IMR-90 (cell line): ENCODE data around the gene FAM53C. TPM values are rescaled to one million over a fixed set of nuclear protein-coding genes. Genes with fewer than 3 reads are reported as not detected.
"Not testable (repeated sequence)": the region's sequence is repeated elsewhere in the genome, so short reads cannot be mapped to it uniquely, and the experiment has no call there.

Experiments used
- ATAC-seq: fragments of 200-7000 bp; cut with Tn5 transposase; 2 replicates; pipeline ENCODE4 v1.9.1; 2020; ENCODE audit warnings: low read depth, mild to moderate bottlenecking, moderate library complexity
- BruUV-seq: library from RNA; stranded (reverse); fragments of 400-500 nt; replicated peaks from 2 replicates; lab custom pipeline; 2021; lab: Mats Ljungman, UMichigan
- CTCF ChIA-PET: fragments of 300-600 bp; formaldehyde crosslinking; extraction: SDS; loops from one replicate; lab custom pipeline; 2021; ENCODE audit warnings: antibody characterized with exemption; lab: Yijun Ruan, JAX
- POLR2A ChIA-PET: fragments of 300-600 bp; sonication (Branson Sonifier 250); formaldehyde crosslinking; loops from one replicate; lab custom pipeline; 2022; ENCODE audit warnings: antibody characterized with exemption; ENCODE audit not compliant: unreplicated experiment; lab: Charles Lee
- DNase-seq: peaks from one replicate; pipeline ENCODE4 v3.0.0; 2013
- H2AFZ ChIP-seq: replicated peaks from 2 replicates; pipeline ENCODE3; 2013; ENCODE audit warnings: low read length, mild to moderate bottlenecking; ENCODE audit not compliant: poor library complexity
- H2AK5ac ChIP-seq: 2 replicates; pipeline ENCODE4 v1.6.1; 2013; ENCODE audit warnings: low read depth, low read length, inconsistent platforms
- H2AK9ac ChIP-seq: replicated peaks from 2 replicates; pipeline ENCODE3; 2013; ENCODE audit warnings: mild to moderate bottlenecking, low read depth, low read length, moderate library complexity; ENCODE audit not compliant: poor library complexity
- H2BK120ac ChIP-seq: 2 replicates; pipeline ENCODE4 v1.6.1; 2013; ENCODE audit warnings: low read depth, low read length, inconsistent platforms
- H2BK15ac ChIP-seq: 3 replicates; pipeline ENCODE4 v1.6.1; 2013; ENCODE audit warnings: low read depth, low read length, inconsistent platforms
- H2BK20ac ChIP-seq: 2 replicates; pipeline ENCODE4 v1.6.1; 2013; ENCODE audit warnings: low read depth, mild to moderate bottlenecking, inconsistent platforms, low read length, moderate library complexity
- H2BK5ac ChIP-seq: 2 replicates; pipeline ENCODE4 v1.6.1; 2013; ENCODE audit warnings: mild to moderate bottlenecking, low read depth, low read length, inconsistent platforms; ENCODE audit not compliant: poor library complexity, severe bottlenecking
- H3K14ac ChIP-seq: replicated peaks from 2 replicates; pipeline ENCODE4 v1.6.1; 2013; ENCODE audit warnings: low read depth, low read length, inconsistent platforms
- H3K18ac ChIP-seq: 2 replicates; pipeline ENCODE4 v1.6.1; 2013; ENCODE audit warnings: low read depth, low read length, control low read depth
- H3K23ac ChIP-seq: 2 replicates; pipeline ENCODE4 v1.6.1; 2013; ENCODE audit warnings: low read depth, low read length, inconsistent platforms
- H3K27ac ChIP-seq: 2 replicates; pipeline ENCODE4 v1.5.1; 2013; ENCODE audit warnings: mild to moderate bottlenecking, control low read depth, low read length; ENCODE audit not compliant: insufficient read depth
- H3K27me3 ChIP-seq: 2 replicates; pipeline ENCODE4 v1.6.1; 2013; ENCODE audit warnings: low read length; ENCODE audit not compliant: control insufficient read depth, insufficient read depth
- H3K36me3 ChIP-seq: 2 replicates; pipeline ENCODE4 v1.6.1; 2013; ENCODE audit warnings: low read length, mixed read lengths; ENCODE audit not compliant: control insufficient read depth, insufficient read depth
- H3K4ac ChIP-seq: 2 replicates; pipeline ENCODE4 v1.6.1; 2013; ENCODE audit warnings: low read depth, low read length, inconsistent platforms
- H3K4me1 ChIP-seq: 2 replicates; pipeline ENCODE4 v1.6.1; 2013; ENCODE audit warnings: low read length, mixed read lengths; ENCODE audit not compliant: control insufficient read depth, insufficient read depth
- H3K4me2 ChIP-seq: 2 replicates; pipeline ENCODE4 v1.6.1; 2013; ENCODE audit warnings: low read depth, mild to moderate bottlenecking, control low read depth, low read length, moderate library complexity
- H3K4me3 ChIP-seq: 2 replicates; pipeline ENCODE4 v1.5.1; 2013; ENCODE audit warnings: low read depth, mild to moderate bottlenecking, control low read depth, low read length, moderate library complexity; ENCODE audit not compliant: insufficient read depth
- H3K56ac ChIP-seq: 2 replicates; pipeline ENCODE4 v1.6.1; 2013; ENCODE audit warnings: low read length, inconsistent platforms; ENCODE audit not compliant: insufficient read depth; ENCODE audit errors: extremely low read depth
- H3K79me1 ChIP-seq, 2 experiments: 2 replicates each; pipeline ENCODE4 v1.6.1; 2013; ENCODE audit warnings: low read length in 2 of 2, inconsistent platforms in 1 of 2, low read depth in 1 of 2
- H3K9ac ChIP-seq: 2 replicates; pipeline ENCODE4 v1.6.1; 2013; ENCODE audit warnings: low read depth, low read length, control low read depth
- H3K9me1 ChIP-seq: 2 replicates; pipeline ENCODE4 v1.6.1; 2013; ENCODE audit warnings: low read length, inconsistent platforms; ENCODE audit not compliant: insufficient read depth
- H3K9me3 ChIP-seq: 2 replicates; pipeline ENCODE4 v1.6.1; 2013; ENCODE audit warnings: low read length; ENCODE audit not compliant: control insufficient read depth, insufficient read depth
- H4K20me1 ChIP-seq: 2 replicates; pipeline ENCODE4 v1.6.1; 2013; ENCODE audit warnings: low read length, inconsistent platforms; ENCODE audit not compliant: insufficient read depth
- H4K5ac ChIP-seq: 2 replicates; pipeline ENCODE4 v1.6.1; 2013; ENCODE audit warnings: mild to moderate bottlenecking, low read depth, low read length, control low read depth
- H4K8ac ChIP-seq, 2 experiments: 2 replicates each; pipeline ENCODE4 v1.6.1; 2013; ENCODE audit warnings: low read depth in 2 of 2, low read length in 2 of 2, control low read depth in 1 of 2, inconsistent platforms in 1 of 2
- H4K91ac ChIP-seq: 2 replicates; pipeline ENCODE4 v1.6.1; 2013; ENCODE audit warnings: low read depth, low read length, inconsistent platforms; ENCODE audit not compliant: insufficient read depth
- CEBPB ChIP-seq: IDR thresholded peaks from 2 replicates; pipeline ENCODE4 v1.6.1; 2012; ENCODE audit warnings: low read depth, low read length, improper control_type of control experiment
- WGBS, 2 experiments: methylation state at CpG; one replicate each; pipeline versions ENCODE4 v1.1.5 to v1.1.7; 2013; ENCODE audit warnings: missing lambda C conversion rate in 2 of 2; ENCODE audit not compliant: insufficient read length in 1 of 2; ENCODE audit errors: extremely low coverage in 2 of 2; 5-methylcytosine and 5-hydroxymethylcytosine counted together
- dilution Hi-C: fragments of 300-500 bp; cut with HindIII; formaldehyde crosslinking; loops from one replicate; pipeline ENCODE4 v1.14.3; 2018; ENCODE audit warnings: low sequenced_read_pairs; ENCODE audit not compliant: unreplicated experiment
- in situ Hi-C: fragments of 300-500 bp; cut with MboI; formaldehyde crosslinking; loops from 3 replicates; pipeline ENCODE4 v1.14.3; 2019; ENCODE audit warnings: low sequenced_read_pairs, inconsistent platforms, mixed read lengths
- intact Hi-C: fragments of 100-400 bp; cut with micrococcal nuclease; formaldehyde crosslinking; loops from 2 replicates; pipeline ENCODE4 v1.10.0; 2022
- polyA plus RNA-seq, 3 experiments: library from polyadenylated mRNA; depleted of rRNA; stranded (reverse); fragments of >200 nt; gene quantifications; 2 replicates each; pipeline ENCODE4 v1.2.3, GENCODE V29; 2012; ENCODE audit warnings: low replicate concordance in 1 of 3
- total RNA-seq: library from RNA; depleted of rRNA; stranded (reverse); fragments of >200 nt; gene quantifications from 2 replicates; pipeline ENCODE4 v1.2.3, GENCODE V29; 2012
- TF ChIP-seq, protein P1 (sequence below): fragments of 150-350 bp; IDR thresholded peaks from 2 replicates; pipeline ENCODE4 v1.6.1; 2017; ENCODE audit warnings: mild to moderate bottlenecking, antibody characterized with exemption, low read length, low read depth

The FAM53C gene
- total and polyA plus RNA-seq, 2 of the 4 experiments (the other 2 are of a cell fraction), result 21.5 to 25.6 TPM

DNA sequence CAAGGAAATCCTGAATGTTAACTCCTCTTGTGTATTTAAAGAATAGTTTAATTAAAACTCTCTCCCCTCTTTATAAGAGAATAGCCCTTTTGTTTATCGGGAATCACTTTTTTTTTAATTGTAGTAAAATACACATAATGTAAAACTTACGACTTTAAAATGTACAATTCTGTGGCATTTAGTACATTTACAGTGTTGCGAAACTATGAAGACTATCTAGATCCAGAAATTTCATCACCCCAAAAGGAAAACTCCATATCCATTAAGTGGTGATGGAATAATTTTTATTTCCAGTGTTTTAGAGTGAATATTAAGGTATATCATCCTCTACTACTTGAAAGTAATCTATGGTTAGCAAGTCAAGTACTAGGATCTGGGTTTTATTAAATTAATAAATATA lies 51.3 kb downstream of the FAM53C start:
- no peak for DNase-seq
- BruUV-seq, result no TSS peak
- Histone ChIP-seq H3K4ac (no peak overlapping the region), H3K79me1 (peaks cover under 1 to 3% of the 10 kb centered on the region in 2 experiments; a peak in 2 of 4 replicates), H2BK15ac (no peak overlapping the region), H3K9ac (no peak overlapping the region), H3K9me1 (peaks cover 4% of the 10 kb centered on the region; the same call in 1 of the 2 replicates), H3K14ac (no peak overlapping the region), H3K27me3 (no peaks in the 10 kb centered on the region), H4K91ac (no peak overlapping the region), H2AFZ (no peak overlapping the region), H3K27ac (no peak overlapping the region), H3K23ac (no peak overlapping the region), H2BK5ac (no peak overlapping the region), H3K4me3 (no peak overlapping the region), H3K36me3 (peaks cover 41% of the 10 kb centered on the region), H4K20me1 (no peaks in the 10 kb centered on the region), H3K4me2 (no peak overlapping the region), H4K8ac (no peak overlapping the region), H3K9me3 (no peaks in the 10 kb centered on the region), H2BK20ac (no peak overlapping the region), H3K4me1 (no peaks in the 10 kb centered on the region), H2AK9ac (no peak overlapping the region), H2BK120ac (no peak overlapping the region), H2AK5ac (no peak overlapping the region), H3K18ac (no peak overlapping the region), H3K56ac (no peak overlapping the region), H4K5ac (no peak overlapping the region)
- CTCF ChIA-PET, result no interaction called here
- no peak for ATAC-seq
- in situ Hi-C loops (no loop called here), dilution Hi-C loops (no loop called here), intact Hi-C loops (loop anchor here (5.0 kb wide), 1 partner anchor 33 kb away; no protein-coding TSS in a partner anchor)
- POLR2A ChIA-PET, result no interaction called here
- peak; percentile 83 for TF ChIP-seq CEBPB
- TF ChIP-seq, protein P1, sequence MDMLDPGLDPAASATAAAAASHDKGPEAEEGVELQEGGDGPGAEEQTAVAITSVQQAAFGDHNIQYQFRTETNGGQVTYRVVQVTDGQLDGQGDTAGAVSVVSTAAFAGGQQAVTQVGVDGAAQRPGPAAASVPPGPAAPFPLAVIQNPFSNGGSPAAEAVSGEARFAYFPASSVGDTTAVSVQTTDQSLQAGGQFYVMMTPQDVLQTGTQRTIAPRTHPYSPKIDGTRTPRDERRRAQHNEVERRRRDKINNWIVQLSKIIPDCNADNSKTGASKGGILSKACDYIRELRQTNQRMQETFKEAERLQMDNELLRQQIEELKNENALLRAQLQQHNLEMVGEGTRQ, result no peak
- WGBS, 2 experiments, result no CpG with 5 or more reads among the region's 3 CpGs

GRCh38 chr5:138389911-138390310 lies 51.8 kb downstream of the FAM53C start:
- H2BK20ac ChIP-seq, H3K9me1 ChIP-seq, H2AK5ac ChIP-seq, ATAC-seq, H3K4me1 ChIP-seq, H3K4me2 ChIP-seq, BruUV-seq, H4K5ac ChIP-seq, H3K4me3 ChIP-seq, dilution Hi-C loops, H4K20me1 ChIP-seq, in situ Hi-C loops, POLR2A ChIA-PET, H4K8ac ChIP-seq, H3K4ac ChIP-seq, H3K9me3 ChIP-seq, DNase-seq, H2BK5ac ChIP-seq, H3K9ac ChIP-seq, H4K91ac ChIP-seq, H3K23ac ChIP-seq, H2BK120ac ChIP-seq, H2BK15ac ChIP-seq, H3K27ac ChIP-seq, H3K56ac ChIP-seq, H3K18ac ChIP-seq, H2AFZ ChIP-seq, H3K14ac ChIP-seq, H2AK9ac ChIP-seq, H3K79me1 ChIP-seq, H3K27me3 ChIP-seq: not testable (repeated sequence)
- intact Hi-C loops, result loop anchor here (5.0 kb wide), 1 partner anchor 32 kb away; no protein-coding TSS in a partner anchor
- peaks cover 38% of the 10 kb centered on the region for H3K36me3 ChIP-seq
- WGBS, 2 experiments, result no CpG with 5 or more reads among the region's 10 CpGs
- CTCF ChIA-PET, result interaction anchor here (0.6 kb wide), 1 partner anchor 23 kb away, joined by 3 read pairs; no protein-coding TSS in a partner anchor
